Measurements from ENCODE around the gene FRMD1.

FRMD1 gene

GRCh38 chr6:168113226-168113625, 34.2 kb upstream of the FRMD1 start:
- DNase-seq (ENCODE audit: low spot score) (peak; percentile 12), ATAC-seq (ENCODE audit: low read depth) (no peak)
- no peak overlapping the region for H3K27ac ChIP-seq (ENCODE audit: poor library complexity, severe bottlenecking)
- H3K4me3 ChIP-seq (ENCODE audit: severe bottlenecking), result no peak overlapping the region
- TF ChIP-seq CTCF (IDR thresholded peaks at IDR 0.05; ENCODE audit: poor library complexity, severe bottlenecking), result no peak
- H3K4me1 ChIP-seq (ENCODE audit: insufficient read depth, poor library complexity, severe bottlenecking), result no peaks in the 10 kb centered on the region
- no peaks in the 10 kb centered on the region for H3K9me3 ChIP-seq (ENCODE audit: severe bottlenecking)
- H3K36me3 ChIP-seq (ENCODE audit: low read depth), result no peaks in the 10 kb centered on the region
- no peaks in the 10 kb centered on the region for H3K27me3 ChIP-seq (ENCODE audit: insufficient read depth, poor library complexity, severe bottlenecking)

GRCh38 chr6:168111911-168112310, 32.9 kb upstream of the FRMD1 start:
- H3K27me3 ChIP-seq (ENCODE audit: insufficient read depth, poor library complexity, severe bottlenecking), result no peaks in the 10 kb centered on the region
- no peak overlapping the region for H3K27ac ChIP-seq (ENCODE audit: poor library complexity, severe bottlenecking)
- no peak for TF ChIP-seq CTCF (IDR thresholded peaks at IDR 0.05; ENCODE audit: poor library complexity, severe bottlenecking)
- DNase-seq (ENCODE audit: low spot score), result peak; percentile 20
- no peaks in the 10 kb centered on the region for H3K4me1 ChIP-seq (ENCODE audit: insufficient read depth, poor library complexity, severe bottlenecking)
- H3K9me3 ChIP-seq (ENCODE audit: severe bottlenecking), result no peaks in the 10 kb centered on the region
- H3K4me3 ChIP-seq (ENCODE audit: severe bottlenecking), result no peak overlapping the region
- H3K36me3 ChIP-seq (ENCODE audit: low read depth), result no peaks in the 10 kb centered on the region
- no peak for ATAC-seq (ENCODE audit: low read depth)

GRCh38 chr6:168110437-168110836, 31.4 kb upstream of the FRMD1 start:
- H3K4me3 ChIP-seq (ENCODE audit: severe bottlenecking), result no peak overlapping the region
- H3K4me1 ChIP-seq (ENCODE audit: insufficient read depth, poor library complexity, severe bottlenecking), result no peaks in the 10 kb centered on the region
- no peak for TF ChIP-seq CTCF (IDR thresholded peaks at IDR 0.05; ENCODE audit: poor library complexity, severe bottlenecking)
- H3K27me3 ChIP-seq (ENCODE audit: insufficient read depth, poor library complexity, severe bottlenecking), result no peaks in the 10 kb centered on the region
- ATAC-seq (ENCODE audit: low read depth) (no peak), DNase-seq (ENCODE audit: low spot score) (no peak)
- no peak overlapping the region for H3K27ac ChIP-seq (ENCODE audit: poor library complexity, severe bottlenecking)
- no peaks in the 10 kb centered on the region for H3K9me3 ChIP-seq (ENCODE audit: severe bottlenecking)
- no peaks in the 10 kb centered on the region for H3K36me3 ChIP-seq (ENCODE audit: low read depth)

GRCh38 chr6:168109171-168109570, 30.2 kb upstream of the FRMD1 start:
- no peak for ATAC-seq (ENCODE audit: low read depth)

More at GRCh38 chr6:168109171-168109570, 30.2 kb upstream of the FRMD1 start:
- no peaks in the 10 kb centered on the region for H3K27me3 ChIP-seq (ENCODE audit: insufficient read depth, poor library complexity, severe bottlenecking)
- no peaks in the 10 kb centered on the region for H3K9me3 ChIP-seq (ENCODE audit: severe bottlenecking)
- H3K27ac ChIP-seq (ENCODE audit: poor library complexity, severe bottlenecking), result no peak overlapping the region
- DNase-seq (ENCODE audit: low spot score), result peak; percentile 22
- H3K4me3 ChIP-seq (ENCODE audit: severe bottlenecking), result no peak overlapping the region
- H3K36me3 ChIP-seq (ENCODE audit: low read depth), result no peaks in the 10 kb centered on the region
- no peaks in the 10 kb centered on the region for H3K4me1 ChIP-seq (ENCODE audit: insufficient read depth, poor library complexity, severe bottlenecking)
- no peak for TF ChIP-seq CTCF (IDR thresholded peaks at IDR 0.05; ENCODE audit: poor library complexity, severe bottlenecking)

Measured in RWPE2 (cell line).